ENCODE measurements around the gene RALGAPA1. TPM values are rescaled to one million over a fixed set of nuclear protein-coding genes. Genes with fewer than 3 reads are reported as not detected.
A peak's percentile ranks its signal among the peaks of the same experiment; 100 is the strongest.
"Not testable (repeated sequence)": the region's sequence is repeated elsewhere in the genome, so short reads cannot be mapped to it uniquely, and the experiment has no call there.

The RALGAPA1 gene
- total and polyA plus RNA-seq, 2 donors from 2014 or later = 13.3 to 78.7 TPM

DNA sequence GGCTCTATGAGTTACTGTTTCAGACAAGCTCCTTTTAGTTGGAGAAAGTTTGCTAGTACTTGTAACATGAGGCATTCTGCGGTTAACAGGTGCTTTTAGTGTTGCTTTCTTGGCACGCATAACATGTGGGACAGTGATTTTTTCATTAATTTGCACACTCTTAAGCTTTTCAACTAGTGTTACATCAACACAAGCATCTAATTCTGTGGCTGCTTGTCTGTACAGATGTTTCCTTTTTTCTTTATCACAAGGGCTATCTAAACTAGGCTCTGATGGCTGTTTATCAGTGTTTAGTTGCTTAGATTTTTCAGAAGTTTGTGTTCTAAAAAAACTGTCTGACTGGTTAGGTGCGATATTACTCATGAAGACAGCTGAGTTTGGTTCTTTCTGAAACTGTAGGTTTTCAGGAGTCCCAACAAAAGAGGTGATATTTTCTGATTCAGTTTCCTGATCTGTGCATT, 120.1 kb downstream of the RALGAPA1 start:
- Histone ChIP-seq H3K4me3 (ENCODE audit: low read length in 3 of 3) (no peak overlapping the region), H3K4me1 (ENCODE audit: control insufficient read depth in 2 of 3, insufficient read depth in 2 of 3, low read depth in 1 of 3, low read length in 3 of 3) (no peaks in the 10 kb centered on the region), H3K9ac (ENCODE audit: low read length in 3 of 3) (no peak overlapping the region), H3K27ac (ENCODE audit: low read depth in 2 of 2, low read length in 2 of 2) (no peak overlapping the region), H3K9me3 (ENCODE audit: control insufficient read depth in 2 of 3, insufficient read depth in 1 of 3, low read length in 3 of 3) (no peaks in the 10 kb centered on the region), H3K36me3 (ENCODE audit: control insufficient read depth in 2 of 3, insufficient read depth in 3 of 3, low read length in 3 of 3) (peaks cover 0 to 18% (median 6%) of the 10 kb centered on the region in 3 donors), H3K27me3 (ENCODE audit: control insufficient read depth, insufficient read depth, low read length) (no peaks in the 10 kb centered on the region)
- no peak for TF ChIP-seq CTCF (IDR thresholded peaks at IDR 0.05; ENCODE audit: borderline replicate concordance, extremely low read depth, insufficient read depth)
- DNase-seq = no peak
- intact Hi-C loops (cut with DNase I) = no loop called here
- FAIRE-seq = no peak

DNA sequence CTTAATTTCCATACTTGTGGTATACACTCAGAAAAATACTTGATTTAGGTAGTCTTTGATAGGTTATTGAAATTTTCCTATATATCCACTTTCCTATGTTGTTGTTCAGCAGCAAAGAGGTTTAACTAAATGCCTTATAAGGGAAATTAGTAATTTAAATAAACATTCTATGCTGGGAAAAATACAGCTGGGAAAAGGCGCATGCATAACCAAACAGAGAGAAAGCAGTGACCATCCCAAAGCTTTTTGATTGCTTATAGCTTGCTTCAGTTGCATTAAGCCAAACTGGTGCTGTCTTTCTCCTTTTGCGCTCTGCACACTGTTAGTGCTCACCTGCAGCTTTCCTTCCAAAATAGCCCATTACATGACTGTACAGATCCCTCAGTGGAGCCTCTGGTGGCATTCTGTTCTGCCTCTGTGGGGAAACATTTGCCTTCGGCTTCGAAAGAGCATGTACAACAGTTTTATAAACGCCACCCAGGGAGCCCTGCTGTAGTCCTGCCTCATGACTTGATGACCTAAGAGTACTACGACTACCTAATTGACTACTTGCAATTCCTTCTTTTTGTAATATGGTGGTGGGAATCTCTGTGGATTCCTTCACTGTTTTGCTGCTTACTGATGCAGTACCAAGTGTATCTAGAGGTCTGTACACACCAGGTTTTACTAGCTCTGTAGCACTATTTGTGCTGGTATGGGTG, 120.8 kb downstream of the RALGAPA1 start:
- no peak for TF ChIP-seq CTCF (IDR thresholded peaks at IDR 0.05; ENCODE audit: borderline replicate concordance, extremely low read depth, insufficient read depth)
- DNase-seq (no peak), FAIRE-seq (no peak)
- Histone ChIP-seq H3K27me3 (ENCODE audit: control insufficient read depth, insufficient read depth, low read length) (no peaks in the 10 kb centered on the region), H3K27ac (ENCODE audit: low read depth in 2 of 2, low read length in 2 of 2) (no peak overlapping the region), H3K9me3 (ENCODE audit: control insufficient read depth in 2 of 3, insufficient read depth in 1 of 3, low read length in 3 of 3) (no peaks in the 10 kb centered on the region), H3K4me1 (ENCODE audit: control insufficient read depth in 2 of 3, insufficient read depth in 2 of 3, low read depth in 1 of 3, low read length in 3 of 3) (no peaks in the 10 kb centered on the region), H3K9ac (ENCODE audit: low read length in 3 of 3) (no peak overlapping the region), H3K36me3 (ENCODE audit: control insufficient read depth in 2 of 3, insufficient read depth in 3 of 3, low read length in 3 of 3) (peaks cover 0 to 18% (median 6%) of the 10 kb centered on the region in 3 donors), H3K4me3 (ENCODE audit: low read length in 3 of 3) (no peak overlapping the region)
- intact Hi-C loops (cut with DNase I) = no loop called here

DNA sequence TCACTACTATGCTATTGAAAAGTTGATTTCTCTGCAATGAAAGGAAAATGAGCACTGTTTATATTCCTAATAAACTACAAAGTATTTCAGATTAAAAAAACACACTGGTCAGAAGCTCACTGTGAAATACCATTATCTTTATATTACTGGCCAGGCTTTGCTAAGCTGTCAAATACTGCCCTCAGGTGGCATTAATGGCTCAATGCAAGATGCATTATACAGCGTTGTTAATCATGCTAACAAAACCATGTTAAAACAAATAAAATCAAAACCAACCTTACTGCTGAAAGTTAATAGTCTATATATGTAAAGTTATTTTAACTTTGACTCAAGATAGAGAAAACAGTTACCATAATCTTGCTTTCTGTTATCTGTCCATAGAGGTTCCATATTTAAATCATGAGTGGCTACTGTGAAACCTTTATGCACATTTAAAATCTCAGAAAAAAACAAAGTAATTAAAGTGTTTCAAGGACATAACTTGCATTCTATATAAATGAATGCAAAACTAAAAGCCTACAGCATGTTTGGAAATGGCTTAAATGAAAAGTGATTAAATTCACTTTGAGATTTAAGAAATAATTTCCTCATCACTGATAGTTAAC, 121.7 kb downstream of the RALGAPA1 start:
- peak; percentile 86 for FAIRE-seq
- peaks cover 0 to 22% (median 9%) of the 10 kb centered on the region in 3 donors for H3K36me3 ChIP-seq (ENCODE audit: control insufficient read depth in 2 of 3, insufficient read depth in 3 of 3, low read length in 3 of 3)

GRCh38 chr14:35683688-35684087, 125.4 kb downstream of the RALGAPA1 start:
- H3K9me3 ChIP-seq (ENCODE audit: control insufficient read depth in 2 of 3, insufficient read depth in 1 of 3, low read length in 3 of 3); DNase-seq; H3K27ac ChIP-seq (ENCODE audit: low read depth in 2 of 2, low read length in 2 of 2); intact Hi-C loops (cut with DNase I); H3K9ac ChIP-seq (ENCODE audit: low read length in 3 of 3); FAIRE-seq; H3K4me3 ChIP-seq (ENCODE audit: low read length in 3 of 3); H3K4me1 ChIP-seq (ENCODE audit: control insufficient read depth in 2 of 3, insufficient read depth in 2 of 3, low read depth in 1 of 3, low read length in 3 of 3); H3K27me3 ChIP-seq (ENCODE audit: control insufficient read depth, insufficient read depth, low read length): not testable (repeated sequence)
- H3K36me3 ChIP-seq (ENCODE audit: control insufficient read depth in 2 of 3, insufficient read depth in 3 of 3, low read length in 3 of 3) = peaks cover 0 to 15% (median 6%) of the 10 kb centered on the region in 3 donors

More for the DNA sequence above, 121.7 kb downstream of the RALGAPA1 start:
- Histone ChIP-seq H3K4me3 (ENCODE audit: low read length in 3 of 3) (no peak overlapping the region), H3K9me3 (ENCODE audit: control insufficient read depth in 2 of 3, insufficient read depth in 1 of 3, low read length in 3 of 3) (no peaks in the 10 kb centered on the region), H3K9ac (ENCODE audit: low read length in 3 of 3) (no peak overlapping the region), H3K4me1 (ENCODE audit: control insufficient read depth in 2 of 3, insufficient read depth in 2 of 3, low read depth in 1 of 3, low read length in 3 of 3) (no peaks in the 10 kb centered on the region), H3K27me3 (ENCODE audit: control insufficient read depth, insufficient read depth, low read length) (no peaks in the 10 kb centered on the region), H3K27ac (ENCODE audit: low read depth in 2 of 2, low read length in 2 of 2) (no peak overlapping the region)
- peak; percentile 62 for TF ChIP-seq CTCF (IDR thresholded peaks at IDR 0.05; ENCODE audit: borderline replicate concordance, extremely low read depth, insufficient read depth)
- intact Hi-C loops (cut with DNase I) = no loop called here
- DNase-seq = peak in 3 of 5 donors; percentile 10 to 52 (median 41)
